Brain pericyte (primary cell): ENCODE measurements around the gene DYNC1H1.

ENCODE experiments used
- DNase-seq: peaks from one replicate; pipeline ENCODE4 v3.0.0-alpha.2; 2012; ENCODE audit warnings: low read depth, low spot score

Gene DYNC1H1

DNA sequence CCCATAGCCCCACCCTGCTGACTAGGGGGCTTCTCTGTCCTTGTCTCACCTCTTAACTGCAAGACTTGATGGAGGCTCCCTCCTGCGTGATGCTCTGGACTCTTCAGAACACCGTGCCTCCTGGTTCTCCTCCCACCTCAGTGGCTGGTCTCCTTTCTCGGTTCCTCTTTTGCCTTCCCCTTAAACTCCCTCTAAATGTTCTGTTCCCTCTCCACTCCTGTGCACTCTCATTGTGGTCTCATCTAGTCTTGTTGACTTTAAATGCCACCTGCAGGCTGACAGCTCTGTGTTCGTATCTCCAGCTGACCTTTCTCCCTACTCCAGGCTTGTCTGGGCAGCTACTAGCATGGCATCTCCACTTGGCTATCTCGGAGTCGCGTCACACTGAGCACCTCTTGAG lies 28.3 kb downstream of the DYNC1H1 start:
- no peak for DNase-seq

DNA sequence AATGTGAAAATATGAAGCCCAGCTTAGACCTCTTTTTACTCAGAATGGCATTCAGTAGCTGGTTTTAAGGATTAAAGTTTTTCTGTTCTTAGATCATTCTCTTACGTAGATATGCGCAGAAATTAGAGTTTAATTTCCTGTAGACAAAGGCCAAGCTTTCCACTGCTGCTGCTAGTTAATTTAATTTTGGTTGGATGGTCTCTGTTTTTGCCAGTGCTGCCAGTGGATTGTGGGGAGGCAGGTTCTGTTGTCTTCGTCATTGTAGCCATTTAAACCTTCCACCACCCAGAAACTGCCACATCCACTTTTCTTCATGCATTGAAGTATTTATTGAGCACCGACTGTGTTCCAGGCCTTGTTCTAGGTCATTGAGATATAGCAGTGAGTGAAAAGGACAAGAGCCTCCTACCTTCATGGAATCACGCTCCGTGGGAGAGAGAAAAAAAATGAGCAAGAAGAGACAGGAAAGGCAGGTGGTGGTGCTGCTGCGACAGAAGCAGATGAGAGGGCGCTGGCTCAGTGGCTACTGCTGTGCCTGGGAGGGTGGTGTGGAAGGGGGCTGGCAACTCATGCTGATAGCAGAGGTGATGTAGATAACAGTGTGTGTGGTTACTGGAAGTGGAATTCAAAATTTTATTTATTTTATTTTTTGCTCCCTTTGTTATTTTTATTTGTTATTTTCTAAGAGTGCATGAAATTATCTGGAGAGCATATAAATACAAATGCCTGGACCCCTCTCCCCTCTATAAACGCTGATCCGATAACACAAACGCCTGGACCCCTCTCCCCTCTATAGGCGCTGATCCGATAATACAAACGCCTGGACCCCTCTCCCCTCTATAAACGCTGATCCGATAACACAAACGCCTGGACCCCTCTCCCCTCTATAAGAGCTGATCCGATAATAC lies 33.3 kb downstream of the DYNC1H1 start:
- no peak for DNase-seq

DNA sequence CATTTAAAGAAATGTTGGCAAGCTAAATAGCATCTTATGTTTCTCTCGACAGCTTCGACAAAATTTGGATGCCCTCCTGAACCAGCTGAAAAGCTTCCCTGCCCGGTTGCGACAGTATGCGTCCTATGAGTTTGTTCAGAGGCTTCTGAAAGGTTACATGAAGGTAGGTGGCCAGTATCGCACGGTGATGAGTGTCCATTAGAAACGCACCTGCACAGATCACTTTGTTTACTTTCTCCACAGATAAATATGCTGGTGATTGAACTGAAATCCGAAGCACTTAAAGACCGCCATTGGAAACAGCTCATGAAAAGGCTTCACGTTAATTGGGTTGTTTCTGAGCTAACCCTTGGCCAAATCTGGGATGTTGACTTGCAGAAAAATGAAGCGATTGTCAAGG lies 36.5 kb downstream of the DYNC1H1 start:
- no peak for DNase-seq

DNA sequence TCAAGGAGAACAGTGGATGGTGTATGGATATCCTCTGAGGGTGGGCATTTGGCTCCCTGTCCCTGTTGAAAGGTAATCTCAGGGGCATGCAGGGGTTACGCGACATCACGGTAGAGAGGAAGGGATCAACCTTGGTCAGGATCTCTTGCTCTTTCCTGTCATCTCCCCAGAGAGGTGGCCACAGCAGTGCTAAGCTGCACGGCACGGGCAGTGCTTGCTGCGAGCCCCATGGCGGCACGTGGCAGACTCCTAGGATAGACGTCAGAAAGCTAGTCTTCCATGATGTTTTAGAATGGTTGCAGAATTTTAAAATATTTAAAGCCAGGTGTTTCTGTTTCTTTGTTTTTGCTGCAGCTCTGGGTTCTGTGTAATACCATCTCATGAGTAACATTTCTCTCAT lies 41.0 kb downstream of the DYNC1H1 start:
- no peak for DNase-seq

DNA sequence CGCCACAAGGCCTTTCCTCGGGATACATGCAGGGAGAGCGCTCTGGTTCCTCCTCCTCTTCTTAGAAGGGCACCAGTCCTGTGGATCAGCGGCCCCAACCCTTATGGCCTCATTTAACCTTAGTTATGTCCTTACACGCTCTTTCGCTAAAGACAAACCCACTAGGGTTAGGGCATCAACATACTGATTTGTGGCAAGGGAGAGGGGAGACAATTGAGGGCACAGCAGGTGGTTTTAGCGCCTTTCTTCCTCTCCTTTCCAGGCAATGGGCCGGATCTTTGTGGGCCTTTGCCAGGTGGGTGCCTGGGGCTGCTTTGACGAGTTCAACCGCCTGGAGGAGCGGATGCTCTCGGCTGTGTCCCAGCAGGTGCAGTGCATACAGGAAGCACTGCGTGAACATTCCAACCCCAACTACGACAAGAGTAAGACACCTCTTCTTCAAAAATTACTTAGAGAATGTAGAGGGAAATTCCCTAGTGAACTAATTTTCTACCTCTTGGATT lies 43.6 kb downstream of the DYNC1H1 start:
- DNase-seq = no peak

DNA sequence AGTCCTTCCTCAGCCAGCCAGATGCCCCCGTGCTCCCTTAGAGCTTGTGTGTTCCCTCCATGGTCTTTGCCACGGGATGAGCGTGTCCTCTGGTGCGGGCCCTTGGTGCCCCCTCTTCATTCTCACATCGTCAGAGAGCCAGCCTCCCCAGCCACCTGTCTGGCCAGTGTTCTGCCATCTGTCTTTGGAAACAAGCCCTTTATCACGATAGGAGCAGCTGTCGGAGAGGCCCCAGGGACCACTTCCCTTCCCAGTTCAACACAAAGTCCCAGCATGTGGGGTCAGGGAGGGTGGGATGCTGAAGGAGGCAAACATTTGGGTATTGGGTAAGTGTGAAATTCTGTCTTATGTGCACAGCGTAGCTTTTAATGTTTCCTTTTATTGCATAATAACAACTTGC lies 44.5 kb downstream of the DYNC1H1 start:
- DNase-seq = no peak

DNA sequence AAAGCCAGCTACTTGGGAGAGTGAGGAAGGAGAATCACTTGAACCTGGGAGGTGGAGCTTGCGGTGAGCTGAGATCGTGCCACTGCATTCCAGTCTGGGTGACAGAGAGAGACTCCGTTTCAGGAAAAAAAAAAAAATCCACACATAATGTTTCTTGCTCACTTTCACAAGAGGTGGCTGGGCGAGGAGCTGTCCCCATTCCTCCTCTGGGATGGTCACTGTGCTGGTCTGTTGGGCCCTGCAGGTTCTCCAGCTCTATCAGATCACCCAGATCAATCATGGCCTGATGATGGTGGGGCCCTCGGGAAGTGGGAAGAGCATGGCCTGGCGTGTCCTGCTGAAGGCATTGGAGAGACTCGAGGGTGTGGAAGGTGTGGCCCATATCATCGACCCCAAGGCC lies 47.3 kb downstream of the DYNC1H1 start:
- DNase-seq = no peak

DNA sequence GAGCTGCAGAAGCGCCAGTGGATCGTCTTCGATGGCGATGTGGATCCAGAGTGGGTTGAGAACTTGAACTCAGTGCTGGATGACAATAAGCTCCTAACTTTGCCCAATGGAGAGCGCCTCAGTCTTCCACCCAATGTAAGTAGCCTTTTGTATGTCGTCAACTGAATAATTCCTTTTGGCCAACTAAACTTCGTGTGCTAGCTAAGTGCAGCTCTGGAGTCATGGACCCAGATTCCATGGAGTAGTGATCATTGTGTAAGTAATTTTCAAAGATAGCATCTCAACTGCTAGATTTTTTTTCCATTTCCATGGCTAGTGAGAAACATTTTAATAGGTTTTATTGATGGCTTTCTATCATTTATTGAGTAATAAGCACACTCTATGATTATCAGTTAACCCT lies 48.0 kb downstream of the DYNC1H1 start:
- no peak for DNase-seq

DNA sequence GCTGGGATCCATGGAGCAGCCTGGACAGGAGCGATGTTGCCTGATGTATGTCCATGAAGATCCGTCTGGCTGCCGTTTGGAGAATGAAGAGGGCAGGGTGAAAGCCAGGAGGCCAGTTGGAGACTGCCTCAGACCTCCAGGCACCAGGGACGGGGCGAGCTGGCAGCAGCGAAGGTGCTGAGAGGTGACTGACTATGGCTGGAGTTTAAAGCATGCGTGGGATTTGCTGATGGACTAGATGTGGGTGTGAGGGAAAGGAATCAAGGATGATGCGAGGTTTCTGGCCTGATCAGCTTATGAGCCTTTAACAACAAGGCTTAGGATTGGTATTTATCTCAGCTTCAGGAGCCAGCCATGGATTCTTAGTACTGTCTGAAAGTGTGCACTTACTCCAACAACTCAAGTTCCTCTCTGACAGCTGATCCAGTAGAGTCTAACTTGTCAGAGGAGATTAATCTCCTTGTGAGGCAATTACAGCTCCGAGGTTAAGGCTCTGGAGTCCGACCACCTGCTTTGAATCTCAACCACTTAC lies 49.4 kb downstream of the DYNC1H1 start:
- no peak for DNase-seq

DNA sequence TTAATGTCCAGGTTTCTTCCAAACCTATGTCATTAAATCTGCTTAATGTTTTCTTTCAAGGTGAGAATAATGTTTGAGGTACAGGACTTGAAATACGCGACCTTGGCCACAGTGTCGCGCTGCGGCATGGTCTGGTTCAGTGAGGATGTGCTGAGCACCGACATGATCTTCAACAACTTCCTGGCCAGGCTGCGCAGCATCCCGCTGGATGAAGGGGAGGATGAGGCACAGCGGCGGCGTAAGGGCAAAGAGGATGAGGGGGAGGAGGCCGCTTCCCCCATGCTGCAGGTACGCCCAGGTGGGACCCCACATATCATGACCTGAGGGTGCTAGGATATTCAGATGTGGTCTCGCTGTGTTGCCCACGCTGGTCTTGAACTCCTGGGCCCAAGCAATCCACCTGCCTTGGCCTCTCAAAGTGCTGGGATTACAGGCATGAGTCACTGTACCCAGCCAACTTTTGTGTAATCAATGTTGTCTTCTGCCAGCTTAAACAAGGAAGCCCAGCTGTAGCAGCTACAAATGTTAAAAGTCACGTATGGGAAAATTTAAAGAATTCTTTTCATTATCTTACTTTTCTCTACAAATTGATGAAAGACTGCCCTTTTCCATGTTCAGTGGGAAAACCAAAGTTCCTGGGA lies 50.8 kb downstream of the DYNC1H1 start:
- DNase-seq = no peak

DNA sequence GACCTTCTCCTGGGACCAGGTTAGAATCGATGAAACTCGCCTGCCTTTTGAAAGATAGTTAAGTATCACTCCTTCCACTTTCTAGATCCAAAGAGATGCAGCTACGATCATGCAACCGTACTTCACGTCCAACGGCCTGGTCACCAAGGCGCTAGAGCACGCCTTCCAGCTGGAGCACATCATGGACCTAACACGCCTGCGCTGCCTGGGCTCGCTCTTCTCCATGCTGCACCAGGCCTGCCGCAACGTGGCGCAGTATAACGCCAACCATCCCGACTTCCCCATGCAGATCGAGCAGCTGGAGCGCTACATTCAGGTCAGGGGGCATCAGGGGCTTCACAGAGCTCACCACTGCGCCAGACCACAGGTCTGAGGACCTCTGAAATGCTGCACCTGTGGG lies 51.4 kb downstream of the DYNC1H1 start:
- no peak for DNase-seq

DNA sequence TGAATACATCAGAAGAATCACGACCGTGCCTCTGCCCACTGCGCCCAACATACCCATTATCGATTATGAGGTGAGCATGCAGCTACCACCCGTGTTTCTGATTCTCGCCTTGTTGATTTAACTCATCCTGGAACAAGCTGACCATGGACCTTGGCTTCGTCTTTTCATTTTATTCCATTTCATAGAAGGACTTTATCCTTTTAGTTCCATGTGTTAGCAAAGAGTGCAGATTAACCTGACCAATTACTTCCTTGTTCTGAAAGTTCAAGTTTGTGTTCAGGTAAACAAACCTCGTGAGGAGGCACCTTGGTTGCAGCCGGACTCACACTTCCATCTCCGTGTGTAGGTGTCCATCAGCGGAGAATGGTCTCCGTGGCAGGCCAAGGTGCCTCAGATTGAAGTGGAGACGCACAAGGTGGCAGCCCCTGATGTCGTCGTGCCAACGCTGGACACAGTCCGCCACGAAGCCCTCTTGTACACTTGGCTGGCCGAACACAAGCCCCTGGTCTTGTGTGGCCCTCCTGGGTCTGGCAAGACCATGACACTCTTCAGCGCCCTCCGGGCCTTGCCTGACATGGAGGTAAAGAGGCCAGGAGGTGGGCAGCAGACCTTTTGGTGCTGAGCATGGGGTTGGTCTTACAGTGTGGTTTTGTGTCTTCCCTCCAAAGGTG lies 52.2 kb downstream of the DYNC1H1 start:
- DNase-seq = no peak

DNA sequence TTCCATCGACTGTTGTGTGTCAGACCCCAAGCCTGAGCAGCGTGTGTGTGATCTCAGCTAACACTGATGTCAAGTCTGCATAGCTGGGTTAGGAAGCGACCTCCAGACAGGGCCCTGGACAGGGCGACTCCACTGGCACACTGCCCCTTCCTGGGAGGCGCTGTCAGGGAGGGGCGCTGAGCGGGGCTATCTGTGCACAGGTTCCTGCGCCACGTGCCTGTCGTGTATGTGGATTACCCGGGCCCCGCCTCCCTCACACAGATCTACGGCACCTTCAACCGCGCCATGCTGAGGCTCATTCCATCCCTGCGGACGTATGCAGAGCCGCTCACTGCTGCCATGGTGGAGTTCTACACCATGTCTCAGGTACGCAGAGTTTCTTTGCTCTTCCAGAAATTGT lies 53.9 kb downstream of the DYNC1H1 start:
- no peak for DNase-seq

DNA sequence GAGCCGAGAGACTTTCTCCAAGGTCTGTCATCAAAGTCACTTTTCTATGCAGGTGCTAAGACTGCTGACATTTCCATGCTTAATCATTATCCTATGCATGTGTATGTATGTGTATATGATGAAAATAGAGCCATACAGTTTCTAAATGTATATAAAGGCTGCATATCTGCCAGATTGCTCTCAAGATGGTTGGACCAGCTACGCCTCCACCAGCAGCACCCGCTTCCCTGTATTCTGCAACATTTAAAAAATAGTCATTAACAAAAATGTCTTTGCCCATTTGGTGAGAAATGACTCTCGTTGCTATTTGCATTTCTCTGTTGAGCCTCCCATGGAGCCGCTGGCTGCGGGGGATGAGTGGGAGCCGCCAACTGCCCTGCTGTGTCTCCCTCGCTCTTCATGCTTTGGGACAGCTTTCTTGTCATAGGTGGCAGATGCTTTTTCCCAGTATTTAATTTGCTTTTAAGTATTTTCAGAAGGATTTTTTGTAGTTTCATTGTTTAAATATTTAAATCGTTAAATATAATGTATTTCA lies 54.7 kb downstream of the DYNC1H1 start:
- no peak for DNase-seq

DNA sequence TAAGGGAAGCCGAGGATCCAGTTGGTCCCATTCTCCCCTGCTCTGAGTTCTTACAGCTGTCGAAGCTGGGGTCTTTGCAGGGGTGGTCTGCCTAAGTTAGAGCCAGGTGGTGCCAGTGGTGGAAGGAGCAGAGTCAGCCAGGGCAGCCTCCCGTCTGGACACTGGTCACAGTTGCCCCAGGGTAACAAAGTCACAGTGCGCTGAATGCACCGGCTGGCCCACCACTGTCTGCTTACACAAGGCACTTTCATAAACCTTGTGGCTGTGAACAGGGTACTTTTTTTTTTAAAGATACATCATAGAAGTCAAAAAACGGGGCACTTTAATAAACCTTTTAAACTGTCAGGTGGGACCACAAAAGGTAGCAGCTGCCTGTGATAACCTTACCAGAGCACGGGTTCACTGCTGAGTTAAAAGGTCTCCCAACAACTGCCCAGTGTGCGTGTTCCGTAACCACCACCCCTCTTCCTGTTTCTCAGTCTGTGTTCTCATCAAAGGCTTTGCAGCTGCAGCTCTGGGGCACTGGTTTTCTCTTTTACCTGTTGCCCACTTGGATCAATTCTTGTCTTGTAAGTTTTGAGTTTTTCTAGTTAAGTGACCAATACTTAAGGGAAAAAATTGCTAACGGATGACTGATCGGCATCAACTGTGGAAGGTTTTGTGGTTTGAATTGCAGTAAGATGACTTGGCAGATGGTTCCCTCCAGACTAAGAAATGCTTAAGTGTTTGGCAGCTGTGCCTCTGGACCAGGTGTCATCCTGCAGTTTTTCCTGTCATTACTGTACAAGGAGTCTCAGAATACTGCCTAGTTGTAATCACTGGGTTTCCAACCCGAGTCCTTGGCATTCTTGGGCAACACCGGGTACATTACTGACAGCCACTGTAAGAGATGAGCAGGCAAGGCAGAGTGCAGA lies 55.9 kb downstream of the DYNC1H1 start:
- no peak for DNase-seq

DNA sequence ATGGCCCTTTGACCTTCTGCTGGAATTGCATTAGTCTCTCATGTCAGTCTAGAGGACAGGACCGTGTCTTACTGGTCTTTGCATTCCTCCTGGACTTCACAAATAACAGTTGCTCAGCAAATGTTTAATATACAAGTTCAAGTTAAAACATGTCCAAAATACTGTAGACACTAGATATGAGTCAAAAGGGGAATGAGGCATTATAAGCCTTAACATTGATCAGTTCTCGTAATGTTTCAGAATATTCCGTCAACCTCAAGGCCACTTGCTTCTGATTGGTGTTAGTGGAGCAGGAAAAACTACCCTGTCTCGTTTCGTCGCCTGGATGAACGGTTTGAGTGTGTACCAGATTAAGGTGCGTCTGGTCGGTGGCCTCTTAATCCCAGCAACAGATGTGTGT lies 62.6 kb downstream of the DYNC1H1 start:
- no peak for DNase-seq

DNA sequence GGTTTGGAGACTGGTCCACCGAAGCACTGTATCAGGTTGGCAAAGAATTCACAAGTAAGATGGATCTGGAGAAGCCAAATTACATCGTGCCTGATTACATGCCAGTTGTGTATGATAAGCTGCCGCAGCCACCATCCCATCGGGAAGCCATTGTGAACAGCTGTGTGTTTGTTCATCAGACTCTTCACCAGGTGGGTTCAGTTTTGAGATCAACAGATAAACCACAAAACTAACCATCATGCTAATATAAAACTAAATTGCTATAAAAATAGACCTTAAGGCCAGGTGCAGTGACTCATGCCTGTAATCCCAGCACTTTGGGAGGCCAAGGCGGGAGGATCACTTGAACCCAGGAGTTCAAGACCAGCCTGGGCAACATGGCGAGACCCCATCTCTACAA lies 63.6 kb downstream of the DYNC1H1 start:
- no peak for DNase-seq

DNA sequence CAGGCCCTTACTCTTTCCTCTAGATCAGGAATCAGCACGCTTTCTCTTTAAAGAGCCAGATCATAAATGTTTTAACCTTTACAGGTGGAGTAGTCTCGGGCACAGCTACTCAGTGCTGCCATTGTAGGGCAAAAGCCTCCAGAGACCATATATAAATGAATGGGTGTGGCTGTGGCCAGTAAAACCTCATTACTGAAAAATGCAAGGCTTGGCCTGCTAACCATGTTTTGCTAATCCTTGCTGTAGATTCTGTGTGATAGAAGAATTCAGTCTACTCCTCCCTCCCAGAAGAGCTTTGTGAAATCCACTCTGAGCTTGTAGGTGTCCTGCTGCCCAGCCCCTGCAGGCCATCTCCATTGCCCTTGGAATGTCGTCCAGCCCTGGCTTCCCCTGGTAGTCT lies 64.4 kb downstream of the DYNC1H1 start:
- no peak for DNase-seq

DNA sequence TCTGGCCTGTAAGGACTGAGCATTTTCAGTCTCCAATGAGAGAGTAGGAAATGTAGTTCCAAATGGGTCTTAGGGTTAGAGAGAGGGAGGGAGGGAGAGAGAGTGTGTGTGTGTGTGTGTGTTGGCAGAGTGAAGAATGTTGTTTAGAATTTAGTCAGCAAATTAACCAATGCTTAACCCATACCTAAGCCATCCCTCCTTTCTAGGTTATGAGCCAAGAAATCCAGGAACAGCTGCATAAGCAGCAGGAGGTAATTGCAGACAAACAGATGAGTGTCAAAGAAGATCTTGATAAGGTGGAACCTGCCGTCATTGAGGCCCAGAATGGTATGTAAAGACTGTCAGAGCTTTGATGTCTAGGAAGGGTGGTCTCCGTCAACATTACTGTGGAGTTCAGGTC lies 65.6 kb downstream of the DYNC1H1 start:
- no peak for DNase-seq

DNA sequence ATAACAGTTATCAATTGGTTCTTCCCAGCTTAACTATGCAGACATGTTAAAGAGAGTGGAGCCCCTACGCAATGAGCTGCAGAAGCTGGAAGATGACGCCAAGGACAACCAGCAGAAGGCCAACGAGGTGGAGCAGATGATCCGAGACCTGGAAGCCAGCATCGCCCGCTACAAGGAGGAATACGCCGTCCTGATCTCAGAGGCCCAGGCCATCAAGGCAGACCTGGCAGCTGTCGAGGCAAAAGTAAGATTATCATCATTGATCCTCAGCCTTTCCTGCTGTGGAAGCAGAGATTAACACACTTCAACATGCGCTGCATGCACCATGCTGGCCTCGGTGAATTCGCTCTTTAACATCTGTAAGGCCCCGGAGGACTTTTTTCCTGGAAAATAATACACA lies 68.9 kb downstream of the DYNC1H1 start:
- no peak for DNase-seq

DNA sequence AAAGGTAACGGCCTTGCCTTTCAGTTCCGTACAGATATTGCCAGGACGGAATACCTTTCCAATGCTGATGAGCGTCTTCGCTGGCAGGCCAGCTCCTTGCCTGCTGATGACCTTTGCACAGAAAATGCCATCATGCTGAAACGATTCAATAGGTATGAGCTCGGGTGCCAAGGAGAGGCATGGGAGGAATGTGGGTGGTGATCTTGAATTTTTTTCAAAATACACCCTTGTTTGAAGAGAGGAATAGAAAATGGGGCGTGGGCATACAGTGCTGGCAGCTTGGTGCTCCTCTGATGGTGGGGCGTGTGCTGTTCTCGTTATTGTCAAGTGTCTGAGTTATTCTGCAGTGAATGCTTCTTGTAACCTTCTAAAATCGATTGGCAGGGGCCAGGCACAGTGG lies 69.9 kb downstream of the DYNC1H1 start:
- DNase-seq = no peak
